ENCODE results near the gene TAX1BP1. TPM values are rescaled to one million over a fixed set of nuclear protein-coding genes. Genes with fewer than 3 reads are reported as not detected.

Gene TAX1BP1
- total and polyA plus RNA-seq, 2 donors (not counting 3 experiments of a cell fraction or from before 2014, with no cell fraction given): 77.7 to 93.2 TPM

- H3K9ac ChIP-seq (replicated peaks; ENCODE audit: extremely low read depth, insufficient read depth, low read length): no peak overlapping the region
- no peak overlapping the region for H3K4me2 ChIP-seq (ENCODE audit: insufficient read depth, low read length)
- dilution Hi-C loops (cut with MboI; ENCODE audit: extremely low pct_ligation_motif_present, low sequenced_read_pairs): no loop called here
- H2AFZ ChIP-seq (ENCODE audit: low read depth, low read length): no peak overlapping the region
- ChIA-PET POLR2A (no interaction called here), CTCF (interaction anchor here (0.5 to 6.6 kb wide), 4 partner anchors 9 to 466 kb away, joined by 3 to 42 read pairs (median 10); no protein-coding TSS in a partner anchor)
- no peak overlapping the region for H3K27ac ChIP-seq (ENCODE audit: insufficient read depth, low read depth, low read length)
- no peak overlapping the region for H3K4me3 ChIP-seq (replicated peaks in 1 of 3; ENCODE audit: insufficient read depth in 1 of 3, low read depth in 1 of 3, low read length in 3 of 3)
- no peaks in the 10 kb centered on the region for H3K4me1 ChIP-seq (ENCODE audit: control insufficient read depth, extremely low read depth, insufficient read depth, low read length)
- H4K20me1 ChIP-seq (replicated peaks; ENCODE audit: control insufficient read depth, extremely low read depth, insufficient read depth, low read length): no peaks in the 10 kb centered on the region
- H3K36me3 ChIP-seq (ENCODE audit: control insufficient read depth in 2 of 2, extremely low read depth in 1 of 2, insufficient read depth in 2 of 2, low read length in 2 of 2): peaks cover 0 to 3% of the 10 kb centered on the region in 2 experiments
- H3K9me3 ChIP-seq (replicated peaks; ENCODE audit: control insufficient read depth, insufficient read depth, low read length): no peaks in the 10 kb centered on the region
- H3K9me1 ChIP-seq (replicated peaks; ENCODE audit: control insufficient read depth, extremely low read depth, insufficient read depth, low read length): no peaks in the 10 kb centered on the region
- no peak for FAIRE-seq
- TF ChIP-seq CTCF (IDR thresholded peaks at IDR 0.05; ENCODE audit: extremely low read depth in 1 of 2, insufficient read depth in 1 of 2, low read depth in 1 of 2, low read length in 2 of 2) (no peak), EZH2 (IDR thresholded peaks at IDR 0.05; ENCODE audit: borderline replicate concordance, low read depth, low read length, severe bottlenecking) (no peak)
- intact Hi-C loops (cut with micrococcal nuclease): no loop called here
- H3K27me3 ChIP-seq (ENCODE audit: control insufficient read depth in 2 of 2, insufficient read depth in 2 of 2, low read length in 2 of 2): no peaks in the 10 kb centered on the region
- H3K79me2 ChIP-seq (ENCODE audit: control insufficient read depth, insufficient read depth, low read length): peaks cover 2% of the 10 kb centered on the region
- DNase-seq (ENCODE audit: low read depth, low spot score): no peak
- BruUV-seq (replicated peaks): no TSS peak
Measured at GRCh38 chr7:27765841-27766240, 25.9 kb downstream of the TAX1BP1 start.

- Histone ChIP-seq H3K36me3 (ENCODE audit: control insufficient read depth in 2 of 2, extremely low read depth in 1 of 2, insufficient read depth in 2 of 2, low read length in 2 of 2) (peaks cover 0 to 6% of the 10 kb centered on the region in 2 experiments), H3K9me1 (replicated peaks; ENCODE audit: control insufficient read depth, extremely low read depth, insufficient read depth, low read length) (no peaks in the 10 kb centered on the region), H3K4me1 (ENCODE audit: control insufficient read depth, extremely low read depth, insufficient read depth, low read length) (no peaks in the 10 kb centered on the region), H3K27me3 (ENCODE audit: control insufficient read depth in 2 of 2, insufficient read depth in 2 of 2, low read length in 2 of 2) (no peaks in the 10 kb centered on the region), H3K27ac (ENCODE audit: insufficient read depth, low read depth, low read length) (no peak overlapping the region), H3K9ac (replicated peaks; ENCODE audit: extremely low read depth, insufficient read depth, low read length) (no peak overlapping the region), H3K4me2 (ENCODE audit: insufficient read depth, low read length) (no peak overlapping the region), H2AFZ (ENCODE audit: low read depth, low read length) (no peak overlapping the region), H3K4me3 (replicated peaks in 1 of 3; ENCODE audit: insufficient read depth in 1 of 3, low read depth in 1 of 3, low read length in 3 of 3) (no peak overlapping the region), H4K20me1 (replicated peaks; ENCODE audit: control insufficient read depth, extremely low read depth, insufficient read depth, low read length) (no peaks in the 10 kb centered on the region), H3K79me2 (ENCODE audit: control insufficient read depth, insufficient read depth, low read length) (peaks cover 2% of the 10 kb centered on the region), H3K9me3 (replicated peaks; ENCODE audit: control insufficient read depth, insufficient read depth, low read length) (no peaks in the 10 kb centered on the region)
- BruUV-seq (replicated peaks): no TSS peak
- dilution Hi-C loops (cut with MboI; ENCODE audit: extremely low pct_ligation_motif_present, low sequenced_read_pairs): no loop called here
- FAIRE-seq (no peak), DNase-seq (ENCODE audit: low read depth, low spot score) (no peak)
- ChIA-PET CTCF (interaction anchor here (0.8 to 4.0 kb wide), 6 partner anchors 22 to 571 kb away, joined by 3 to 17 read pairs (median 4); partner anchors contain the start of gene TAX1BP1), POLR2A (no interaction called here)
- TF ChIP-seq JUN (IDR thresholded peaks at IDR 0.05; ENCODE audit: borderline replicate concordance, insufficient read depth, insufficient read length, low read depth) (no peak), POLR2A (IDR thresholded peaks at IDR 0.05; ENCODE audit: low read depth, low read length) (no peak), GATA2 (IDR thresholded peaks at IDR 0.05; ENCODE audit: insufficient read depth, insufficient read length, low read depth, low read length) (no peak), CTCF (IDR thresholded peaks at IDR 0.05; ENCODE audit: extremely low read depth in 1 of 2, insufficient read depth in 1 of 2, low read depth in 1 of 2, low read length in 2 of 2) (no peak), POLR2AphosphoS5 (IDR thresholded peaks at IDR 0.05; ENCODE audit: insufficient read depth, low read depth, low read length) (no peak), EZH2 (IDR thresholded peaks at IDR 0.05; ENCODE audit: borderline replicate concordance, low read depth, low read length, severe bottlenecking) (no peak), FOS (IDR thresholded peaks at IDR 0.05; ENCODE audit: borderline replicate concordance, insufficient read depth, low read length) (no peak), MYC (IDR thresholded peaks at IDR 0.05; ENCODE audit: low read depth, low read length) (no peak)
- TF ChIP-seq, protein P1, sequence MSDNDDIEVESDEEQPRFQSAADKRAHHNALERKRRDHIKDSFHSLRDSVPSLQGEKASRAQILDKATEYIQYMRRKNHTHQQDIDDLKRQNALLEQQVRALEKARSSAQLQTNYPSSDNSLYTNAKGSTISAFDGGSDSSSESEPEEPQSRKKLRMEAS (IDR thresholded peaks at IDR 0.05; ENCODE audit: insufficient read depth, insufficient read length): no peak
- intact Hi-C loops (cut with micrococcal nuclease): no loop called here
Measured at GRCh38 chr7:27767374-27767773, 27.4 kb downstream of the TAX1BP1 start.

Data from endothelial cell of umbilical vein (primary cell).